ENCODE data around the gene ZSWIM4.

The ZSWIM4 gene

DNA sequence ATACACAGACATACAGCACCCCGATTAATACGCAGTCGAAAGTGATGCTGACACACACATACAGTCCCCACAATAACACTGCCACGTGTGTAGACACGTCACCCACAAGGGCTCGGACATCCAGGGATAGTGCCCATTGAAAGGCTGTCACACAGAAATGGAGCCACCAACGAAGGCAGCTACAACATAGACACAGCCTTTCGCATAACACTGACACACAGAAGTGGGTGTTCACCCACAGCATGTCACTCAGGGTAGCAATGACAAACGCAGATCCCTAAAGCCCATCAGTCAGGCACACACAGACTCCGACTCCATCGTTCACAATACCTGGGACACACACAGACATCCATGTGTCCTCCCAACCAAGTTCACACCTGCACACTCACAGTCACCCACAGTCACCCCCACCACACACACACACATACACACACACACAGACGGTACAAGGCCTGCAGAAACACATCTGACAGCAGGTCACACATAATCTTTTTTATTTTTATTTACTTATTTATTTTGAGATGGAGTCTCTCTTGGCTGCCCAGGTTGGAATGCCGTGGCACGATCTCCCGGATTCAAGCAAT is 71.3 kb downstream of the ZSWIM4 start:
- DNase-seq = no peak
- in situ Hi-C loops (cut with HindIII; ENCODE audit: low pct_ligation_motif_present, low sequenced_read_pairs) = no loop called here
- Histone ChIP-seq H3K27ac (no peak overlapping the region), H3K27me3 (replicated peaks) (no peaks in the 10 kb centered on the region), H3K4me3 (ENCODE audit: low read depth, low read length) (peak overlapping the region; percentile 55), H3K36me3 (replicated peaks) (no peaks in the 10 kb centered on the region)
- TF ChIP-seq, protein P1, sequence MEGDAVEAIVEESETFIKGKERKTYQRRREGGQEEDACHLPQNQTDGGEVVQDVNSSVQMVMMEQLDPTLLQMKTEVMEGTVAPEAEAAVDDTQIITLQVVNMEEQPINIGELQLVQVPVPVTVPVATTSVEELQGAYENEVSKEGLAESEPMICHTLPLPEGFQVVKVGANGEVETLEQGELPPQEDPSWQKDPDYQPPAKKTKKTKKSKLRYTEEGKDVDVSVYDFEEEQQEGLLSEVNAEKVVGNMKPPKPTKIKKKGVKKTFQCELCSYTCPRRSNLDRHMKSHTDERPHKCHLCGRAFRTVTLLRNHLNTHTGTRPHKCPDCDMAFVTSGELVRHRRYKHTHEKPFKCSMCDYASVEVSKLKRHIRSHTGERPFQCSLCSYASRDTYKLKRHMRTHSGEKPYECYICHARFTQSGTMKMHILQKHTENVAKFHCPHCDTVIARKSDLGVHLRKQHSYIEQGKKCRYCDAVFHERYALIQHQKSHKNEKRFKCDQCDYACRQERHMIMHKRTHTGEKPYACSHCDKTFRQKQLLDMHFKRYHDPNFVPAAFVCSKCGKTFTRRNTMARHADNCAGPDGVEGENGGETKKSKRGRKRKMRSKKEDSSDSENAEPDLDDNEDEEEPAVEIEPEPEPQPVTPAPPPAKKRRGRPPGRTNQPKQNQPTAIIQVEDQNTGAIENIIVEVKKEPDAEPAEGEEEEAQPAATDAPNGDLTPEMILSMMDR (IDR thresholded peaks at IDR 0.05; ENCODE audit: low read depth, low read length, missing control alignments) = no peak

DNA sequence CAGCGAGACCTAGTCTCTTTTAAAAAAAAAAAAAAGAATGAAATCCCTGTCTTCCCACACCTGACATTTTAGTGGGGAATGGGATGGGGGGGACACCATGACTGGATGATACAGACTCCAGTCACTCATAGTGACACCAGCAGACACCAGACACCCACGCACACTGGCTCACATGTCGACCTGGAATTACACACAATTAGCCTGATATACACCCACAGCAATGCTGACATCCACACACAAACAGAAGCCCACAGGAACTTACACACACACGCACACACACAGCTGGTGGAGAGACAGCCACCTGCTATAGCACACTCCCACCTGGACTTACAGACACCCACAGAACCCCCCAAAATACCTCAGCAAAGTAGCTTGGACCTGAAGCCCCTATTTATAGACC is 73.4 kb downstream of the ZSWIM4 start:
- no peak overlapping the region for H3K4me3 ChIP-seq (ENCODE audit: low read depth, low read length)
- H3K27me3 ChIP-seq (replicated peaks) = no peaks in the 10 kb centered on the region
- in situ Hi-C loops (cut with HindIII; ENCODE audit: low pct_ligation_motif_present, low sequenced_read_pairs) = no loop called here
- TF ChIP-seq, protein P1 (IDR thresholded peaks at IDR 0.05; ENCODE audit: low read depth, low read length, missing control alignments) = no peak
- no peaks in the 10 kb centered on the region for H3K36me3 ChIP-seq (replicated peaks)
- DNase-seq = no peak
- H3K27ac ChIP-seq = no peak overlapping the region

DNA sequence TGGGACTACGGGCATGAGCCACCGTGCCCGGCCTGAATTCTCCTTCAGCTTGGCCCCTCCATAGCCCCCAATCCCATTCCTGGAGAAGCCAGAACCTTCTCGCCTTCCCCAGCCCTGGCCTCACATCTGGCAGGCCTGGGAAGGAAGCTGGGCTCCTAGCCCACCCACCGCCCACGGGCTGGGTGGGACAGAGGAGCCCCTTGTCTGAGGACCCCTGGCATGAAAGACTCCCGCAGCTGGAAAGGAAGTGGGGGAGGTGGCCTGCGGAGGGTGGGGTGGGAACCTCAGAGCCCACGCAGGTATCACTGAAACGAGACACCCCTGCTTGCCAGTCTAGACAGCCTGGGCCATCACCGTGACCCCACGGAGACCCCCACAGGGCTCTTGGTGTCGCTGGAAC is 74.0 kb downstream of the ZSWIM4 start:
- in situ Hi-C loops (cut with HindIII; ENCODE audit: low pct_ligation_motif_present, low sequenced_read_pairs) = no loop called here
- Histone ChIP-seq H3K36me3 (replicated peaks) (no peaks in the 10 kb centered on the region), H3K27me3 (replicated peaks) (no peaks in the 10 kb centered on the region), H3K4me3 (ENCODE audit: low read depth, low read length) (no peak overlapping the region), H3K27ac (no peak overlapping the region)
- TF ChIP-seq, protein P1 (IDR thresholded peaks at IDR 0.05; ENCODE audit: low read depth, low read length, missing control alignments) = no peak
- no peak for DNase-seq

DNA sequence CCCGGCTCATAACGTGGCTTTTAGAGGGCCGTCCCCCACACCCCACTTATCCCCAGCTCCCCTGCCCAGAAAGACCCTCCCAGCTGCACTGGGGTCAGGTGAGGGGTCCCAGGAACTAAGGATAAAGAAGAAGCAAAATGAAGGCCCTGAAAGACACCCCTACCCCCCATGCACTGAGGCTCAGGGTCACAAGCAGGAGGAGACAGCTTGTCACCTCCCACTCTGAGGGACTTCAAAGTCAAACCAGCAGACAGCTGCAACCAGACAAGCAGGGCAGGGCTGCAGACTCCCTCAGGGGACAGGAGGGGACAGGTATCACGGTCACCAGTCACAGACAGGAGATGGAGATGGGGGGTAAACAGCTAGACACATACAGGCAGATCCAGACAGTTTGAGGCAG is 75.6 kb downstream of the ZSWIM4 start:
- Histone ChIP-seq H3K36me3 (replicated peaks) (no peaks in the 10 kb centered on the region), H3K27ac (no peak overlapping the region), H3K4me3 (ENCODE audit: low read depth, low read length) (no peak overlapping the region), H3K27me3 (replicated peaks) (no peaks in the 10 kb centered on the region)
- TF ChIP-seq, protein P1 (IDR thresholded peaks at IDR 0.05; ENCODE audit: low read depth, low read length, missing control alignments) = no peak
- in situ Hi-C loops (cut with HindIII; ENCODE audit: low pct_ligation_motif_present, low sequenced_read_pairs) = no loop called here
- DNase-seq = no peak

DNA sequence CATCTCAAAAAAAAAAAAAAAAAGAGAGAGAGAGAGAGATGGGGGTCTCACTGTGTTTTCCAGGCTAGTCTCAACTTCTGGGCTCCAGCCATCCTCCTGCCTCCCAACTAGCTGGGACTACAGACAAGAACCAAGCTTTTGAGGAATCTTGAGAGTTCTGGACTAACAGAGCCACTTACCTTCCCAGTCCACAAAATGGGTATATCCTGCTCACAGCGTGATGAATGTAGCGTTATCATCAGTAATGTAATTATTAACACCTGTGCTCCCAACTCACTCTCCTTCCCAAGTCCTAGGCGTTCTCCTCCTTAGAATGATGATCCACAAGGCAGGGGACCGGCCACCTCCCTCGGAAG is 77.1 kb downstream of the ZSWIM4 start:
- no peak overlapping the region for H3K27ac ChIP-seq
- no peaks in the 10 kb centered on the region for H3K27me3 ChIP-seq (replicated peaks)
- DNase-seq = no peak
- in situ Hi-C loops (cut with HindIII; ENCODE audit: low pct_ligation_motif_present, low sequenced_read_pairs) = no loop called here
- H3K4me3 ChIP-seq (ENCODE audit: low read depth, low read length) = no peak overlapping the region
- no peaks in the 10 kb centered on the region for H3K36me3 ChIP-seq (replicated peaks)
- TF ChIP-seq, protein P1 (IDR thresholded peaks at IDR 0.05; ENCODE audit: low read depth, low read length, missing control alignments) = no peak

DNA sequence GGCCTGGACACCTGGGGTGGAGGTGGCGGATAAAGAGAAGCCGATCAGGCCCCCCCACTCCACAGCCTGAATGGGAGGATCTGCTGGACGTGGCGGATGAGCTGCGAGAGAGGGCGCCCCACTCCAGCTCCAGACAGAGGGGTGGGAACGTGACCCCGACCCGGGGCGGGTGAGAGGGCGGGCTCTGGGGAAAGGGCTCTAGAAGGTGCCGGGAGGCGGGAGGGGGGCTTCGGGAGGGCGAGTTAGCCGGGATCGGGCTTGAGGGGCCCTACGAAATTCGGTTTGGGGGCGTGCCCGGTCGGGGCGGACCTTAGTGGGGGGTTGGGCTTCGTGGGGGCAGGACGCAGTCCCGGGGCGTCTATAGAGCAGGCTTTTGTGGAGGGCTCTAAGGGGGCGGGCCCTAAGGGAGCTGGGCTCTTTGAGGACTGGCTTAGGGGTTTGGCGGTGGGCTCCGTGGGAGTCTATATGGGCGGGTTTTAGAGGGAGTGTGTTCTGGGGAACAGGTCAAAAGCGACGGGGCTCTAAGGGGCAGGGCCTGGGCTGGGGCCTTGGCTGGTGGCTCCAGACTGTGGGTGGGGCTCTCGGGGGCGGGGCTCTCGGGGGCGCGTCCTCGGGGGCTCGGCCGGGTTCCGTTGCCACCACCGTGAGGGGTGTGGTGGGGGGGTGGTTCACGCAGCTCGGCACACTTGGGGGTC is 77.6 kb downstream of the ZSWIM4 start:
- peak overlapping the region; percentile 33 for H3K4me3 ChIP-seq (ENCODE audit: low read depth, low read length)
- in situ Hi-C loops (cut with HindIII; ENCODE audit: low pct_ligation_motif_present, low sequenced_read_pairs) = no loop called here
- no peak overlapping the region for H3K27ac ChIP-seq
- no peaks in the 10 kb centered on the region for H3K36me3 ChIP-seq (replicated peaks)
- TF ChIP-seq, protein P1 (IDR thresholded peaks at IDR 0.05; ENCODE audit: low read depth, low read length, missing control alignments) = peak; percentile 37
- no peak for DNase-seq
- H3K27me3 ChIP-seq (replicated peaks) = no peaks in the 10 kb centered on the region

Data from brain microvascular endothelial cell (primary cell).